Naive B cell (primary cell): ENCODE measurements around the gene MBOAT1. TPM values are rescaled to one million over a fixed set of nuclear protein-coding genes. Genes with fewer than 3 reads are reported as not detected.

ENCODE experiments used
- ATAC-seq, 2 donors: fragments of 150-1000 bp; cut with Tn5 transposase; 2 replicates each; pipeline ENCODE4 v1.10.0; 2021; ENCODE audit warnings: low read depth in 2 of 2, mild to moderate bottlenecking in 2 of 2, moderate library complexity in 2 of 2
- DNase-seq: peaks from one replicate; pipeline ENCODE4 v3.0.0; 2022
- H3K27ac Mint-ChIP-seq, 6 donors: one replicate each; pipeline ENCODE4 v1.8.0; 2020 to 2022; ENCODE audit warnings: mild to moderate bottlenecking in 6 of 6, mixed read lengths in 6 of 6, moderate library complexity in 5 of 6, inconsistent platforms in 2 of 6
- H3K27me3 Mint-ChIP-seq, 3 donors: one replicate each; pipeline ENCODE4 v1.8.0; 2021 to 2022; ENCODE audit warnings: mixed read lengths in 3 of 3, mild to moderate bottlenecking in 1 of 3
- H3K36me3 Mint-ChIP-seq, 2 donors: one replicate each; pipeline ENCODE4 v1.8.0; 2020 to 2022; ENCODE audit warnings: mixed read lengths in 2 of 2, inconsistent platforms in 1 of 2, mild to moderate bottlenecking in 1 of 2
- H3K4me1 Mint-ChIP-seq, 3 donors: one replicate each; pipeline ENCODE4 v1.8.0; 2020 to 2022; ENCODE audit warnings: mixed read lengths in 3 of 3, inconsistent platforms in 1 of 3, mild to moderate bottlenecking in 1 of 3, moderate library complexity in 1 of 3
- H3K4me3 Mint-ChIP-seq, 8 donors: one replicate each; pipeline ENCODE4 v1.8.0; 2020 to 2022; ENCODE audit warnings: mild to moderate bottlenecking in 8 of 8, mixed read lengths in 8 of 8, moderate library complexity in 8 of 8, inconsistent platforms in 2 of 8
- H3K9me3 Mint-ChIP-seq, 7 donors: one replicate each; pipeline ENCODE4 v1.8.0; 2020 to 2022; ENCODE audit warnings: mixed read lengths in 7 of 7, mild to moderate bottlenecking in 5 of 7, inconsistent platforms in 2 of 7, moderate library complexity in 1 of 7
- polyA plus RNA-seq, 6 donors: library from polyadenylated mRNA; unstranded; fragments of 300-500 nt; fragmentation: Illumina TruSeq; gene quantifications; one replicate each; pipeline ENCODE4 v1.2.3, GENCODE V29; 2021; ENCODE audit warnings: low read depth in 6 of 6

MBOAT1 gene
- polyA plus RNA-seq, 6 donors from 2014 or later = 0.14 to 1.4 (median 0.86) TPM

DNA sequence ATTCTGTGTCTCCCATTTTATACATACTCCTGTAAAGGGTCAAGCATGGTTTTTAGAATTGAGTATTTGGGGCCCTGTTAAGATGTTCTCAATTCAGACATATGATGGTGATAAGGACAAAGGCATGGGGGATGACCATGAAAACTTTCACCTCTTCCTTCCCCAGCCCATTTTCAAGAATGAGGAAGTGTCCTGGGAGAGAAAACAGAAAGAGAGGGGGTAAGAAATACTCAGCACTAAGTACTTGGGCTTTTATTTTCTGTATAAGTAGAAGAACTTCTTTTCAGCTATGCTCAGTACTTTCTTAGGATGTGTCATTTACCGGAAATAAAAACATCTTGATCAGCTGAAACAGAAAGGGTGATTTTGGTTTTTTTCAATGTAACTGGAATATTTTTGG, 10.9 kb upstream of the MBOAT1 start:
- H3K9me3 Mint-ChIP-seq = no peaks in the 10 kb centered on the region
- no peak overlapping the region for H3K4me3 Mint-ChIP-seq
- no peak overlapping the region for H3K27ac Mint-ChIP-seq
- H3K27me3 Mint-ChIP-seq = peaks cover 0 to 4% (median 0%) of the 10 kb centered on the region in 3 donors
- DNase-seq (no peak), ATAC-seq (no peak)
- H3K4me1 Mint-ChIP-seq = no peaks in the 10 kb centered on the region
- H3K36me3 Mint-ChIP-seq = no peaks in the 10 kb centered on the region

DNA sequence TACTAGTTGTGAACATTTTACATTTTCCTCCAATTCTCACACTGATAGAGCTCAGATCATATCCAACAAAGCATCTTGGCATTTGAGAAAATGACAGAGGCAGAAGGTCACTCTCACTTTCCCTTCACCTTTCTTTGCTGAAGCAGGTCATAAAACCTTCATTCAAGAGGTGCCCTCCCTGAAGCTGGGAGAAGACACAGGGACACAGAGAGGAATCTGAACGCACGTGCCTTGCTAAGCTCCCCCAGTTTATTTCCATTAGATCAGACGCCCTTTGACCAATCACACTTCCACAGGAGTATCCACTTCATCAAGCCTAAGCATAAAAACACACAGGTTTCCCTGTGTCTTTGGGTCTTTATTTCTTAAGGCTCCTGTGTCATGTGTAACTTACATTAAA, 9.2 kb upstream of the MBOAT1 start:
- H3K4me1 Mint-ChIP-seq = no peaks in the 10 kb centered on the region
- no peak overlapping the region for H3K4me3 Mint-ChIP-seq
- ATAC-seq (no peak), DNase-seq (no peak)
- no peak overlapping the region for H3K27ac Mint-ChIP-seq
- H3K36me3 Mint-ChIP-seq = no peaks in the 10 kb centered on the region
- no peaks in the 10 kb centered on the region for H3K9me3 Mint-ChIP-seq
- peaks cover 0 to 4% (median 0%) of the 10 kb centered on the region in 3 donors for H3K27me3 Mint-ChIP-seq

DNA sequence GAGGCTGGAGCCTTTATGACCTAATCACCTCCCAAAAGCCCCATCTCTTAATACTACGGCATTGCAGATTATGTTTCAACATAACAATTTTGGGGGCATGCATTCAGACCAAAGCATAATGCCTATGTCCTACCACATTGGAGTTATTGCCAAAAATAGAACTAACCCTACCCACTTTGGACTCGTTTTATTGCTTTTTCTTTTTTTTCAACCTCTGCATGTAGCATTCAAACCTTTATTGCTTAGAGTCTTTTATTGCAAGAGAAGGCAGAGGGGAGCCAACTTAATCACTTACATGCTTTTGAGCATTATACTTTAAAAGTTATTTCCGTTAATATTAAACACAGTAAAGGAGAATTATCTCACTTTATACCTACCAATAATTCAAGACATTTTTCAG, 8.1 kb upstream of the MBOAT1 start:
- H3K9me3 Mint-ChIP-seq = no peaks in the 10 kb centered on the region
- H3K27me3 Mint-ChIP-seq = peaks cover 0 to 4% (median 0%) of the 10 kb centered on the region in 3 donors
- no peaks in the 10 kb centered on the region for H3K4me1 Mint-ChIP-seq
- H3K36me3 Mint-ChIP-seq = no peaks in the 10 kb centered on the region
- no peak for DNase-seq
- no peak overlapping the region for H3K27ac Mint-ChIP-seq
- H3K4me3 Mint-ChIP-seq = no peak overlapping the region
- no peak for ATAC-seq

DNA sequence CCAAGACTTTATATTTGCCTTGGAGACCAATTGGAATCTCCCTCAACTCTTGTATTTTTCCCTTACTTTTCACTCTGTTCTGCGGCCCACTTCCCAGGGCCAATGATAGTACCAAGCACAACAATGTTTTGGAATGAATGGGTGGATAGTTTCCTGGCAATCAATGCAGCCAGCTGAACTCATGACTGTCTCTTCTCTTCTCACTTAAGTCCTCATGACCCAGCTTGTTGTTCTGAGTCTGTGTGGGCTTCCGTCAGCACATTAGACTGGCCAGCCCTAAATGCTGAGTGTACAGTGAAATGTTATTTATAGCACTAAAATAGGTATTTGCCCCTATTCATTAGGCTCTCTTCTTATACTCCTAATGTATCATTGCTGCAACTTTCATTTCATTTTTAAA, 5.6 kb upstream of the MBOAT1 start:
- Mint-ChIP-seq H3K9me3 (no peaks in the 10 kb centered on the region), H3K27me3 (peaks cover 0 to 4% (median 0%) of the 10 kb centered on the region in 3 donors), H3K27ac (no peak overlapping the region), H3K36me3 (no peaks in the 10 kb centered on the region), H3K4me1 (peaks cover 5 to 9% (median 8%) of the 10 kb centered on the region in 3 donors), H3K4me3 (no peak overlapping the region)
- DNase-seq = no peak
- no peak for ATAC-seq

DNA sequence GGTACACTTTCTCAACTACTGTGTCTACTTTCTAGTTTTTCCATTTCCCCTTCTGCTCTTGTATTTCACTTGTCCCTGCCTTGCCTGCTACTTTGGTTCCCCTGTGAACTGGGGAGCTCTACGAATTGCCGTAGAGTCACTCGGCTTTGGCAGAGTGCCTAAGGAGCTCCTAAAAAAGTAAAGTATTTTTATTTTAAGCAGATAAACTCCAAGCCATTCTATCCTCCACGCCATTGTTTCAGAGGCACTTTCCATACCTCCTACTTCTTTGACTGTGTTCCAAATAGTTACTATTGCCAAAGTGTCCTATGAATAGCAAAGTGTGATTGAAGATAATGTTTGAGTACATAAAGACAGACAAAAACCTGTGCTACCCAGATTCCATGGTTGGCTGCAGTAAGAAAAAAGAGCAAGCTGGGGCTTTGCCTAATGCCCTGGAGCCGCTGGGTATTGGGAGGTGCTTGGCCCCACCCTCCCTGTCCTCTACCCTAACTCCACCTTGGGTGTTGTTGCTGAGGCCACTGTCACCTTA, 5.1 kb upstream of the MBOAT1 start:
- DNase-seq (no peak), ATAC-seq (no peak)
- H3K36me3 Mint-ChIP-seq = no peaks in the 10 kb centered on the region
- H3K4me3 Mint-ChIP-seq = no peak overlapping the region
- peaks cover 0 to 4% (median 0%) of the 10 kb centered on the region in 3 donors for H3K27me3 Mint-ChIP-seq
- peaks cover 8 to 11% (median 10%) of the 10 kb centered on the region in 3 donors for H3K4me1 Mint-ChIP-seq
- H3K27ac Mint-ChIP-seq = no peak overlapping the region
- no peaks in the 10 kb centered on the region for H3K9me3 Mint-ChIP-seq

DNA sequence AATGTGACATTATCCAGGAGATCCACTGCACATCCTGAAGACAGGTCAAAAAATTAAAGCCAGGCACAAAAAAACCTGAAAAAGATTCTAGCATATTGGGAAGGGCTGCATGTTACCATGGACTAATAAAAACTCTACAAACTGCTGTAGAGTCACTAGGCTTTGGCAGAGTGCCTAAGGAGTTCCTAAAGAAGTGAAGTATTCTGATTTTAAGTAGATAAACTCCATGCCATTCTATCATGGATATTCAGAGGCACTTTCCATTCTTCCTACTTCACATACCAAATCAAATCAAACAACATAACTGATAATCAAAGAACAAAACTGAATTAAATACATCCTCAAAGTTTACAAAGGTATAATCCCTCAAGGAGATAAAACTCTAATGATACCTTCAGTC, 3.0 kb upstream of the MBOAT1 start:
- ATAC-seq (no peak), DNase-seq (no peak)
- peaks cover 0 to 5% (median 4%) of the 10 kb centered on the region in 3 donors for H3K27me3 Mint-ChIP-seq
- no peak overlapping the region for H3K27ac Mint-ChIP-seq
- peak overlapping the region in 1 of 8 donors; percentile 33 for H3K4me3 Mint-ChIP-seq
- H3K9me3 Mint-ChIP-seq = no peaks in the 10 kb centered on the region
- H3K36me3 Mint-ChIP-seq = no peaks in the 10 kb centered on the region
- peaks cover 19 to 24% (median 21%) of the 10 kb centered on the region in 3 donors for H3K4me1 Mint-ChIP-seq

DNA sequence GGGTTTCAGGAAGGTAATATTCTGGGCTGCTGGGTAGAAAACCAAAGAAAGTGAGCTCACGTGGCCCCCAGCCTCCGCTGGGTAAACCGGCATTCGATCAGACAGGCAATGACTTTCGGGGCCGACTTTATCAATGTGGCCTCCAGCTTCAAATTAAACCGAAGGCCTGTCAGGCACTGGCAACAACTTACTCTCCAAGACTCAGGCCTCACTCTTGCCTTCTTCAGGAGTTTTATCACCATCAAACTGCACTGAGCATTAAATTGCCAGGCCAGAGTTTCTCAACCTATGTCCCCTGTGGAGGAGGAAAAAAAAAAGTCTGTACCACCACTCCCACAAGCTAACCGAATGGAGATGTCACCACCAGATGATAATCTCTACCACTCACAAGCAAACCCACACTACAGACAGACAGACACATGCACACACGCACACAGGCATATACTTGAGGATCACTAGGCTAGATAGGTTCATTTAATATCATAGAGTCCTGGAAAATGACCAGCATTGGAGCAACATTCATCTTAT, 1.1 kb upstream of the MBOAT1 start:
- no peak for DNase-seq
- peaks cover 0 to 5% (median 0%) of the 10 kb centered on the region in 3 donors for H3K27me3 Mint-ChIP-seq

DNA sequence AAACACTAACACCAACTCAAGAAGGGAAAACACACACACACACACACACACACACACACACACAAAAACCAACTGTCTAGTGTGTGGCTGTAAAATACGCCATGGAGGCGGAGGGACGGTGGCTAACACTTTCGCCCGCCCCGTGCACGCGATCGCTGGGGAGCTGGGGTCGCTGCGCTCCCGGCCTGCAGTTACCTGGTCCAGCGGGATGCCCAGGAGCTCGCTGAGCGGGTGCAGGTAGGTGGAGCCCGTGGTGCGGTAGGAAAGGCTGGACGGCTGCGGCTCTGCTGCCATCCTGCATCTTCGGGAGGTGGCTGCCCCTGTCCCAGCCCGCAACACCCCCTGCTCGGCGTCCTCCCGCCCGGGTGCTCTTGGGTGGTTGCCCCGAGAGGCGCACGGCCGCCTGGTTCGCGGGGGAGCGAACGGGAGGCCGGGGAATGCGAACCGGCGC, 303 bp downstream of the MBOAT1 start:
- Mint-ChIP-seq H3K4me3 (peak overlapping the region; percentile 87 to 98 (median 92)), H3K36me3 (no peaks in the 10 kb centered on the region), H3K4me1 (peaks cover 22 to 28% (median 24%) of the 10 kb centered on the region in 3 donors), H3K9me3 (no peaks in the 10 kb centered on the region), H3K27me3 (peaks cover 0 to 5% (median 0%) of the 10 kb centered on the region in 3 donors), H3K27ac (peak overlapping the region in 2 of 6 donors; percentile 54 to 89)
- ATAC-seq (peak; percentile 20 to 46), DNase-seq (no peak)

More for the DNA sequence above, 1.1 kb upstream of the MBOAT1 start:
- Mint-ChIP-seq H3K36me3 (no peaks in the 10 kb centered on the region), H3K27ac (peak overlapping the region in 5 of 6 donors; percentile 44 to 96 (median 71)), H3K4me3 (peak overlapping the region; percentile 89 to 98 (median 94)), H3K9me3 (no peaks in the 10 kb centered on the region), H3K4me1 (peaks cover 19 to 24% (median 21%) of the 10 kb centered on the region in 3 donors)
- no peak for ATAC-seq

DNA sequence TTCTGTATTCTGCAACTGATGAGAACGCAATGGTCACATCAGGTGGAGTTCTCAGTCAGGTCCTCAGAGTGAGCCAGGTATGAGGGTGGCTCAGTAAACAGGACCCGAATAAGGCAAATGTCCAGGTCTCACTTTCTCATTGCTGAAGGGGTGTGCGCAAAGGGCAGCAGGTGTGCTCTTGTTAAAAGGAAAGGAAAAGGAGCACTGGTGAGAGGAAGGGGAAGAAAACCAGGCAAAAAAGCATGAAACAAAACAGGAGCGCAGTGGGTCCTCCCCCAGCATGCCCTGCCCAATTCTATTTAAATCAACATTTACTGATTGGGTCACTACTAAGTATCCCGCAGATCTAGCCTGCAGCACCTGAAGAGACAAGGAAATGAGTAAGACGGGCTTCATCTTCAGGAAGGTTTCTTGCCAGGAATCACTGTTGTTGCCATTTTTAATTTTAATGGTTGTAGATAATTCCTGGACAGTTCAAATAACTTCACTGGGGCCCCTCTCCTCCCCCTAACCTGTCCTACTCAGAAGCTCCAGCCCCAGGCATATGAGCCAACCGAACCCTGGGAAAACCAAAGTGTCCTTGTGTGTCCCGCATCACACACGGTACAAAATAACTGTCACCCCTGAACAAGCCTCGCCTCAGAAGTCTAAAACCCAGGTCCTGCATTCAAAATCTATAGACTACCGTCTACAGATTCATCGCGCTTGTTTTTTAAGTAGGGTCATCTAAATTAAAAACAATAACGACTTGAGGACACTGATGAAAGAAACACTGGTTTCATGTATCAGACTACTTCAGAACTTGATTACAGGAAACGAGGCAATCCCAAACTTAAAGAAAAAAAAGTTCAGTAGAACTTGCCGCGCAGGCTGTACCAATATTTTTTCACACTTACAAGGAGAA, 980 bp downstream of the MBOAT1 start:
- H3K36me3 Mint-ChIP-seq = no peaks in the 10 kb centered on the region
- no peak for ATAC-seq
- peaks cover 0 to 5% (median 0%) of the 10 kb centered on the region in 3 donors for H3K27me3 Mint-ChIP-seq
- peak overlapping the region in 4 of 6 donors; percentile 54 to 93 (median 76) for H3K27ac Mint-ChIP-seq
- peaks cover 29 to 35% (median 31%) of the 10 kb centered on the region in 3 donors for H3K4me1 Mint-ChIP-seq
- peak overlapping the region; percentile 87 to 98 (median 92) for H3K4me3 Mint-ChIP-seq
- H3K9me3 Mint-ChIP-seq = no peaks in the 10 kb centered on the region
- DNase-seq = no peak

DNA sequence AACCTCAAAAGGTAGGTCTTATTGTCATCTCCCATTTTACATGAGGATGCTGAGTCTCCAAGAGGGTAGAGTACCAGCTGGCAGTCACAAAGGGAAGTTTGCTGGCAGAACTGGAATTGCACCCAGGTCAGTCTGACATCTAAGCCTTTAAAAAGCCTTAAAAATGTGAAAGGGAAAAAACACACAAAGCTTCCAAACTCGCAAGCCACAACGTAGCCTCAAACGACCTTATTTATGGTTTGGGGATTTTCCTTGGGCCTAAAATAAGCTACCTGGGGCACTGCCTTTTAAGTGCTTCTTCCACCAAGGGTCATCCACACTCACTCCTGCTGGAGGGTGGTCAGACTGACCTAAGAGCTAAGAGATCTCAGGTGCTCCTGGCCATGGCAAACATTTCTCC, 2.1 kb downstream of the MBOAT1 start:
- DNase-seq (no peak), ATAC-seq (no peak)
- Mint-ChIP-seq H3K4me1 (peaks cover 33 to 42% (median 36%) of the 10 kb centered on the region in 3 donors), H3K27me3 (peaks cover 0 to 5% (median 0%) of the 10 kb centered on the region in 3 donors), H3K9me3 (no peaks in the 10 kb centered on the region), H3K4me3 (peak overlapping the region in 2 of 8 donors; percentile 54 to 98), H3K27ac (peak overlapping the region in 2 of 6 donors; percentile 56 to 82), H3K36me3 (no peaks in the 10 kb centered on the region)

DNA sequence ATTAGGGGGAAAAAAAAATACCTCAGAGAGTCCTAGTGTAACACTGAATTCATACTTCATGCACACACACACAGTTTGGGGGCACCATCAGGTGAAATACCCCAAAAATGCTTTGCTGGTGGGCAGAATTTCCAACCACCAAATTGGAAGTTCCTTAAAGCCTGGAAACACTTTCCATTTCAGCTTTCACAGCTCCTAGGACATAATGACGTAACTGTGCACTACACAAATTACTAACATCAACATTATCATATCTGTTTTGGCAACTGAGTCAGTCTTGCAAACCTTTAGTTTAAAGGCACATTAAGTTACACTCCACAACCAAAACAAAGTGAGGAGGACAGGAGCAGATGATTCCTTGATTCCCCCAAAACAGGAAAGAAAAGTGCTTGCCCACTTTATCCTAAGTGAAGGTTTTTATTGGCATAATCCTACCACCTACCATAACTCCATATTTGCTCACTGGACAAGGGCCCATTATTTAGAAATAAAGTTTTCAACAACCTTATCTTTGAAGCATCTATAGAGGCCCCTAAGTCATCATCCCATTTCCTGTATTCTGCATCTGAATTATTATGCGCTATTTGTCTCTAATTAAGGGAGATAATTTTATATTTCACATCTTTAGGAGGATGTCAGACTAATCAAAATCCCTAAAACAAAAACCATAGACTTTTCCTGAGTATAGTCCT, 3.4 kb downstream of the MBOAT1 start:
- Mint-ChIP-seq H3K27ac (no peak overlapping the region), H3K27me3 (peaks cover 0 to 5% (median 0%) of the 10 kb centered on the region in 3 donors), H3K4me1 (peaks cover 39 to 47% (median 40%) of the 10 kb centered on the region in 3 donors), H3K9me3 (no peaks in the 10 kb centered on the region), H3K4me3 (peak overlapping the region in 2 of 8 donors; percentile 13 to 98), H3K36me3 (no peaks in the 10 kb centered on the region)
- ATAC-seq (no peak), DNase-seq (no peak)

DNA sequence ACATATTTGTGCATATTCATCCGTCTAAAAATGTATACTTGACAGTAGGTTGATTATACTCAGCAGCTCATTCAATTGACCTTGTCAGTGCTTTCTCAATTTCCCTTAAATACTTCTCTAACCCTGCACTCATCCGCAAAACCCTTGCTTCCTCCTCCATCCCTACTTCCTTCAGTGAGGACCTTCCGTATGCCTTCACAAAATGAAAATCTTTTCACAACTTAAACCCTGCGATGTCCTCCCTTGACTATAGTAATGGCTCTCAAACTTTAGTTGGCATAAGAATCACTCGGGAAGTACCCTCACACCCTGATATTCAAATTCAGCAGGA, 5.2 kb downstream of the MBOAT1 start:
- peaks cover 0 to 5% (median 0%) of the 10 kb centered on the region in 3 donors for H3K27me3 Mint-ChIP-seq
- H3K27ac Mint-ChIP-seq = peak overlapping the region in 4 of 6 donors; percentile 3 to 78 (median 58)
- peaks cover 29 to 36% (median 32%) of the 10 kb centered on the region in 3 donors for H3K4me1 Mint-ChIP-seq
- H3K36me3 Mint-ChIP-seq = no peaks in the 10 kb centered on the region
- ATAC-seq (no peak), DNase-seq (no peak)
- H3K9me3 Mint-ChIP-seq = no peaks in the 10 kb centered on the region
- H3K4me3 Mint-ChIP-seq = peak overlapping the region in 7 of 8 donors; percentile 0 to 77 (median 49)

DNA sequence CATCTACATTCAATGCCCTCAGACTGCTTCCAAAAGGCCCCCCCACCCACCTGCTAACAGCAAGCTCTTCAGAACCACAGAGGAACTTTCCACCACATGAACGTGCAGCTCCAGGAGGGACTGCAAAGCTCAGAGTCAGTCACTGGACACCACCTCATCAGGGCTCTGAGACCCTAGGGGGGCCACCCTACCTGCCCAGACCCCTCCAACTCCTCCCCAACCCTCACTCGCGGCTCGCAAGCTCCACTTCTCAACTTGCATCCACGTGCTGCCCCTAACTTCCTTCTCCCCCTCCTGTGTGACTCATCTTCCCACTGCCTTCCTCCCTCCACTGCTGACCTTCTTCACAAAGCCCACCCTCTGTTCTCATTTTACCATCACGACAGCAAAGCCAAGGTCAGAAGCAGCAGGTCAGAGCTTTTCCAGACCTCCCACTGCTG, 6.5 kb downstream of the MBOAT1 start:
- Mint-ChIP-seq H3K4me1 (peaks cover 18 to 24% (median 24%) of the 10 kb centered on the region in 3 donors), H3K27me3 (no peaks in the 10 kb centered on the region), H3K4me3 (peak overlapping the region in 2 of 8 donors; percentile 18 to 57), H3K27ac (no peak overlapping the region), H3K9me3 (no peaks in the 10 kb centered on the region), H3K36me3 (no peaks in the 10 kb centered on the region)
- DNase-seq = no peak
- ATAC-seq = no peak
